Neural cell (in vitro differentiated cells): Measurements from ENCODE around the gene CDCP2. TPM values are rescaled to one million over a fixed set of nuclear protein-coding genes. Genes with fewer than 3 reads are reported as not detected.

Source experiments
- H2AFZ ChIP-seq: fragments of 200-600, 300-800 bp; sonication (generic), shearing (Covaris generic); 2 replicates; pipeline ENCODE4 v1.6.0; 2014; ENCODE audit warnings: low read depth, mild to moderate bottlenecking, antibody characterized with exemption, low read length, moderate library complexity
- H3F3A ChIP-seq: fragments of 200-600 bp; shearing (Covaris generic); 2 replicates; pipeline ENCODE4 v1.6.1; 2016; ENCODE audit warnings: mild to moderate bottlenecking, moderate library complexity, mixed read lengths, antibody characterized with exemption, low read length; ENCODE audit not compliant: insufficient read depth, poor library complexity, severe bottlenecking
- H3K27ac ChIP-seq: fragments of 200-600, 300-800 bp; sonication (generic), shearing (Covaris generic); 2 replicates; pipeline ENCODE4 v1.5.1; 2014; ENCODE audit warnings: mild to moderate bottlenecking, low read length, moderate library complexity
- H3K27me3 ChIP-seq: fragments of 300-800, 200-600 bp; sonication (generic), shearing (Covaris generic); 2 replicates; pipeline ENCODE4 v1.6.0; 2014; ENCODE audit warnings: mild to moderate bottlenecking, low read depth, low read length, moderate library complexity; ENCODE audit not compliant: insufficient read depth
- H3K36me3 ChIP-seq: fragments of 300-800, 200-600 bp; sonication (generic), shearing (Covaris generic); 2 replicates; pipeline ENCODE4 v1.5.1; 2014; ENCODE audit warnings: mild to moderate bottlenecking, antibody characterized with exemption, low read length, moderate library complexity; ENCODE audit not compliant: insufficient read depth
- H3K4me2 ChIP-seq: fragments of 300-800, 200-600 bp; sonication (generic), shearing (Covaris generic); 2 replicates; pipeline ENCODE4 v1.6.0; 2014; ENCODE audit warnings: mild to moderate bottlenecking, low read length
- H3K4me3 ChIP-seq: fragments of 300-800, 200-600 bp; sonication (generic), shearing (Covaris generic); 2 replicates; pipeline ENCODE4 v1.5.1; 2014; ENCODE audit warnings: mild to moderate bottlenecking, low read length, moderate library complexity
- H3K79me2 ChIP-seq: fragments of 200-600 bp; shearing (Covaris generic); replicated peaks from 2 replicates; pipeline ENCODE4 v1.6.0; 2014; ENCODE audit warnings: mild to moderate bottlenecking, low read length, moderate library complexity; ENCODE audit not compliant: insufficient read depth
- H3K9ac ChIP-seq: fragments of 300-800, 200-600 bp; sonication (generic), shearing (Covaris generic); 2 replicates; pipeline ENCODE4 v1.6.1; 2016; ENCODE audit warnings: mild to moderate bottlenecking, low read length, mixed read lengths
- H3K9me2 ChIP-seq: fragments of 200-600 bp; shearing (Covaris generic); 2 replicates; pipeline ENCODE4 v1.6.1; 2016; ENCODE audit warnings: mild to moderate bottlenecking, low read length, mixed read lengths; ENCODE audit not compliant: insufficient read depth
- H3K9me3 ChIP-seq: fragments of 200-600, 300-800 bp; sonication (generic), shearing (Covaris generic); 2 replicates; pipeline ENCODE4 v1.6.1; 2016; ENCODE audit warnings: mild to moderate bottlenecking, mixed run types, low read length, moderate library complexity, mixed read lengths
- H4K20me1 ChIP-seq: fragments of 200-600 bp; shearing (Covaris generic); 2 replicates; pipeline ENCODE4 v1.6.1; 2016; ENCODE audit warnings: mild to moderate bottlenecking, mixed run types; ENCODE audit not compliant: insufficient read depth
- CTCF ChIP-seq: fragments of 450-650 bp; IDR thresholded peaks from 2 replicates; pipeline ENCODE4 v1.5.1; 2014; ENCODE audit warnings: antibody characterized with exemption, mild to moderate bottlenecking, moderate library complexity; ENCODE audit not compliant: poor library complexity, severe bottlenecking
- EP300 ChIP-seq: fragments of 450-650 bp; conservative IDR thresholded peaks from 2 replicates; pipeline ENCODE4 v1.6.1; 2014; ENCODE audit warnings: antibody characterized with exemption, mild to moderate bottlenecking, moderate library complexity; ENCODE audit not compliant: poor library complexity, severe bottlenecking
- EZH2 ChIP-seq: fragments of 200-600, 300-800 bp; shearing (Covaris generic), sonication (generic); IDR thresholded peaks from 2 replicates; pipeline ENCODE4 v1.6.1; 2014; ENCODE audit warnings: antibody characterized with exemption, low read length, borderline replicate concordance, mild to moderate bottlenecking; ENCODE audit not compliant: insufficient read depth, poor library complexity, severe bottlenecking
- MXI1 ChIP-seq: fragments of 450-650 bp; conservative IDR thresholded peaks from 2 replicates; pipeline ENCODE4 v1.6.1; 2014; ENCODE audit warnings: antibody characterized with exemption, mild to moderate bottlenecking; ENCODE audit not compliant: poor library complexity, severe bottlenecking
- POLR2AphosphoS5 ChIP-seq: IDR thresholded peaks from 2 replicates; pipeline ENCODE4 v1.6.1; 2012
- RAD21 ChIP-seq: fragments of 450-650 bp; conservative IDR thresholded peaks from 2 replicates; pipeline ENCODE4 v1.6.1; 2014; ENCODE audit warnings: antibody characterized with exemption, mild to moderate bottlenecking, moderate library complexity
- REST ChIP-seq: IDR thresholded peaks from 2 replicates; pipeline ENCODE4 v1.6.1; 2012; ENCODE audit warnings: borderline replicate concordance
- SMC3 ChIP-seq: fragments of 450-650 bp; conservative IDR thresholded peaks from 2 replicates; pipeline ENCODE4 v1.6.1; 2014; ENCODE audit warnings: antibody characterized with exemption, mild to moderate bottlenecking, moderate library complexity; ENCODE audit not compliant: poor library complexity
- TAF1 ChIP-seq: IDR thresholded peaks from 2 replicates; pipeline ENCODE4 v1.6.1; 2012; ENCODE audit warnings: low read depth
- polyA plus RNA-seq: library from polyadenylated mRNA; depleted of rRNA; stranded (reverse); fragments of >200 nt; gene quantifications from 2 replicates; pipeline ENCODE4 v1.2.3, GENCODE V29; 2014

Gene CDCP2
- polyA plus RNA-seq, 1 donor from 2014 or later: not detected

- Histone ChIP-seq H3K4me2 (no peak overlapping the region), H3K79me2 (no peaks in the 10 kb centered on the region), H3K9ac (no peak overlapping the region), H3K27me3 (no peaks in the 10 kb centered on the region), H3K9me2 (no peaks in the 10 kb centered on the region), H3K36me3 (no peaks in the 10 kb centered on the region), H2AFZ (no peak overlapping the region), H4K20me1 (no peaks in the 10 kb centered on the region), H3K9me3 (no peaks in the 10 kb centered on the region), H3F3A (no peaks in the 10 kb centered on the region), H3K27ac (no peak overlapping the region), H3K4me3 (no peak overlapping the region)
- TF ChIP-seq EZH2 (no peak), SMC3 (no peak), RAD21 (no peak), POLR2AphosphoS5 (no peak), MXI1 (no peak), CTCF (no peak), TAF1 (no peak), EP300 (no peak), REST (no peak)
Observed at GRCh38 chr1:54186056-54186455, 33.3 kb upstream of the CDCP2 start.

GRCh38 chr1:54180701-54181360 lies 28.0 kb upstream of the CDCP2 start:
- H3K9me2 ChIP-seq: no peaks in the 10 kb centered on the region
- H4K20me1 ChIP-seq: no peaks in the 10 kb centered on the region
- H3K9me3 ChIP-seq: no peaks in the 10 kb centered on the region
- H3K4me3 ChIP-seq: no peak overlapping the region
- H3K9ac ChIP-seq: no peak overlapping the region
- no peaks in the 10 kb centered on the region for H3F3A ChIP-seq
- H3K27me3 ChIP-seq: no peaks in the 10 kb centered on the region
- TF ChIP-seq REST: no peak
- no peak for TF ChIP-seq RAD21
- TF ChIP-seq EP300: no peak
- no peak for TF ChIP-seq CTCF
- TF ChIP-seq SMC3: no peak
- TF ChIP-seq TAF1: no peak
- no peak for TF ChIP-seq POLR2AphosphoS5
- TF ChIP-seq MXI1: no peak
- no peak for TF ChIP-seq EZH2
- no peaks in the 10 kb centered on the region for H3K79me2 ChIP-seq
- H3K27ac ChIP-seq: no peak overlapping the region
- no peak overlapping the region for H2AFZ ChIP-seq
- no peak overlapping the region for H3K4me2 ChIP-seq
- H3K36me3 ChIP-seq: no peaks in the 10 kb centered on the region
